ENCODE data around the gene IFIT1.
"Not testable (repeated sequence)": the region's sequence is repeated elsewhere in the genome, so short reads cannot be mapped to it uniquely, and the experiment has no call there.

The IFIT1 gene

DNA sequence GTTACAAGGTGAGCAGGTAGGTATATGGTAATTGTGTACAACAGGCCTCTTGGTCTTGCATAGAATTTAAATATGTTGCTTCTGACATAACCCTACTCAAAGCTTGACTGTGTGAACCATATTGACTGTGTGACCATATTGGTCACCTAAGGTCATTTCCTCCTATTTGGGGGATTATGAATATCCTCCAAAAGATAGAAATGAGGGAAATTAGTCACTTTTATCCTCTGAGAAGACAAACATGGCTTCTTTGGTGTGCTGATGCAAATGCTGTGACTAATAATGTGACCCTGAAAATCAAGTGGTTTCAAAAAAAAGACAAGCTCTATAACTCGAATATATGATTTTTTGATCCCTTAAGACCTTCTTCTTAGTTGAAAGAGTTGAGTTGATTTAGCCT, 49.9 kb downstream of the IFIT1 start:
- DNase-seq: no peak

DNA sequence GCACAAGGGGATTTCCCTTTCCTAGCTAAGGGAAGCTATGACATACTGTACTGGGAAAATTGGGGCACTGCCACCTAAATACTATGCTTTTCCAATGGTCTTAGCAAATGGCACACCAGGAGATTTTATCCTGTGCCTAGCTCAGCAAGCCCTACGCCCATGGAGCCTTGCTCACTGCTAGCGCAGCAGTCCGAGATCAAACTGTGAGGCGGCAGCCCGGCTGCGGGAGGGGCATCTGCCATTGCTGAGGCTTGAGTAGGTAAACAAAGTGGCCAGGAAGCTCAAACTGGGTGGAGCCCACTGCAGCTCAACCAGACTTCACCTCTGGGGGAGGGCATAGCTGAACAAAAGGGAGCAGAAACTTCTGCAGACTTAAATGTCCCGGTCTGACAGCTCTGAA, 52.4 kb downstream of the IFIT1 start:
- DNase-seq: not testable (repeated sequence)

DNA sequence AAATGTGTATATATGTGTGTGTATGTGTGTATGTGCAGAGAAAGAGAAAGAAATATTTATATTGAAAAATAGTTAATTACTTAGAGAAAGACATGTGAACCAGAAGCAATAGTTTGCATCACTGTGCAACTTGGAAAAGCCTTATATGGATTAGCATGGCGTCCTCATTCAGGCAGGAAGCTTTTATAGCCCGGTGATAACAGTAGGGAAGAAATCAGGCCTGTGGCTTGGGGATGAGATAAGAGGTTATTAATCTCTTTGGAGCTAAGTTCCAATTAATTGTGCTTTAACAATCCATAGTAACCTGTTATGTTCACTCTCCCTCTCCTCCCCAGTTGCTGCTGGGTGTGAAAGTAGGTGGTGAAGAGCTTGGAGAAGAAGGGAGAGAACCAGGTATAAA, 58.5 kb downstream of the IFIT1 start:
- no peak for DNase-seq

GRCh38 chr10:89452193-89452592, 59.8 kb downstream of the IFIT1 start:
- no peak for DNase-seq

DNA sequence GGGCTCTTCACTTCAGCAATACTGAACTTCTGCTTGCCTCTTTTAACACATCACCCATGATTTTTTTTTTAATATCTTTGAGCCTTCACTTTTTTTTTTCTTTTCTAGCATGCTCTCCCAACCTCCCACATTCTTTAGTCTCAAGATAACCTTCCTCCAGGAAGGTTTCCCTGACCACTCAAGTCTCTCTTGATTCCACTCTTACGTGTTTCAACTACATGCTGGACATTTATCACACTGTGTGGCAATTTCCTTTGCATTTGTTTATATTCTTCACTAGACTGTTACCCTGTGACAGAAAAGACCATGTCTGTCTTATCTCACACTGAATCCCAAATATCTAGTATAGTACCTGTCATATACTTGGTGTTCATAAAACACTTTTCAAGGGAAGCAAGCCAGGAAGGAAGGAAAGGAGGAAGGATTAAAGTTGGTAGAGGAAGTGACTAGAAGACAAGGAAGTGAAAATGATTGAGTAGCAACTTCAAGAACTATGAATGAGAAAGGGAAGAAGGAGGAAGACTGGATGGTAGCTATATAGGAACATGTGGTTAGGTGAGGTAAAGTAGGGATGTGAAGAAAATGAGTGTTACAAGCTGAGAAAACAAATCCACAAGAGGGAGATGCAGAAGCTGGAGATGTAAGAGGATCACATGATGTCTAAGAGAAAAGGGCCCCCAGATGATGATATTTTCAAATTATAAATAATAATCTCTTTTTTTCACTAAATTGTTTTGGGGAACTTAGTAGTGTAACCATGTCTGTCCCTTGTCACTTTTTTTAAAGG, 62.3 kb downstream of the IFIT1 start:
- DNase-seq: no peak

Measured in CD4-positive, alpha-beta T cell treated with Interleukin-15 for 1 hour (primary cell).